Measurements from ENCODE around the gene TAT.

DNA sequence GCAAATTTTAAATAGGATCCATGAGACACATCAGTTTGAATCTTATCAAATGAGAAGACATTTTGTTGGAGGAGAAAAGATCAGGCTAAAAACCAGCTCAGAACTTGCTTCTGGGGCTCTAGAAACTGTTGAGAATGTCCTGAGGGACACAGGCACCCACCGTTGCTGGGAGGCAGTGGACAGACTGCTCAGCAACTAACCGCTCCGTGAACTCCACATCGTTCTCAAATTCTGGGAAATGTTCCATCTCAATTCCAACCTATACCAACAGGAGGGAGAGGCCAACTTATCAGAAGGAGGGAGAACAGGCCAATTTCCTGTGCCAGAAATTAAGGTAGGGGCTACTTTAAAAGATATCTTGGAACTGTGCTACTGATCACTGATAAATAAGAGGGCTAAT lies 8.3 kb downstream of the TAT start:
- no peak for TF ChIP-seq POLR2AphosphoS5 (IDR thresholded peaks at IDR 0.05; ENCODE audit: low read depth, low read length)
- TF ChIP-seq POLR2A (IDR thresholded peaks at IDR 0.05; ENCODE audit: low read depth, low read length) = no peak

All from GM12891 (cell line).